Thymus (tissue), 14 donors: ENCODE results near the gene CEND1. TPM values are rescaled to one million over a fixed set of nuclear protein-coding genes. Genes with fewer than 3 reads are reported as not detected.

Experiments
- DNase-seq, 9 donors: peaks; one replicate each; pipeline ENCODE4 v3.0.0-alpha.2; 2013; ENCODE audit warnings: low spot score in 9 of 9, low read depth in 6 of 9, missing footprints in 1 of 9
- H3K27ac ChIP-seq, 2 donors: one replicate each; pipeline ENCODE4 v1.5.1; 2013; ENCODE audit warnings: control low read depth in 1 of 2, low read depth in 1 of 2, low read length in 1 of 2, mild to moderate bottlenecking in 1 of 2, moderate library complexity in 1 of 2
- H3K27me3 ChIP-seq, 2 donors: one replicate each; pipeline ENCODE4 v1.5.1; 2013; ENCODE audit warnings: low read length in 1 of 2; ENCODE audit not compliant: control insufficient read depth in 2 of 2, insufficient read depth in 1 of 2
- H3K36me3 ChIP-seq, 2 donors: one replicate each; pipeline ENCODE4 v1.5.1; 2013; ENCODE audit warnings: low read length in 1 of 2, mild to moderate bottlenecking in 1 of 2, moderate library complexity in 1 of 2; ENCODE audit not compliant: control insufficient read depth in 2 of 2, insufficient read depth in 2 of 2
- H3K4me1 ChIP-seq, 2 donors: one replicate each; pipeline ENCODE4 v1.5.1; 2013; ENCODE audit warnings: low read length in 2 of 2; ENCODE audit not compliant: control insufficient read depth in 2 of 2, insufficient read depth in 2 of 2
- H3K4me3 ChIP-seq, 2 donors: one replicate each; pipeline ENCODE4 v1.5.1; 2013; ENCODE audit warnings: low read length in 2 of 2, control low read depth in 1 of 2, mild to moderate bottlenecking in 1 of 2
- H3K9me3 ChIP-seq, 2 donors: one replicate each; pipeline ENCODE4 v1.5.1; 2013; ENCODE audit warnings: low read length in 1 of 2, mild to moderate bottlenecking in 1 of 2; ENCODE audit not compliant: control insufficient read depth in 2 of 2, insufficient read depth in 1 of 2
- WGBS: extraction: QIAGEN DNeasy Blood & Tissue Kit; methylation state at CpG from one replicate; pipeline ENCODE4 v1.1.7; 2013; 5-methylcytosine and 5-hydroxymethylcytosine counted together
- long read RNA-seq, 10 donors: transcript quantifications; one replicate each; lab custom pipeline, GENCODE V29; 2026
- polyA plus RNA-seq: library from polyadenylated mRNA; stranded (reverse); fragments of 200-250 nt; gene quantifications from one replicate; pipeline ENCODE4 v1.2.3, GENCODE V29; 2013
- total RNA-seq: library from RNA; stranded (reverse); fragments of 120-200 nt; gene quantifications from one replicate; pipeline ENCODE4 v1.2.4, GENCODE V29; 2013
- donor health status: healthy.

CEND1 gene
- total RNA-seq (0.19 TPM), polyA plus RNA-seq (0.25 TPM)
- long read RNA-seq, donor 1 = 0 reads
- long read RNA-seq, donor 2 = 0 reads
- long read RNA-seq, donor 3 = 0 reads
- long read RNA-seq, donor 4 = 0 reads
- long read RNA-seq, donor 5, partial matches to known transcripts = 0 of 1 reads
- long read RNA-seq, donor 5, other reads (novel, unspliced or antisense) = 0 of 1 reads
- long read RNA-seq, donor 6 = 0 reads
- long read RNA-seq, donor 7 = 0 reads
- long read RNA-seq, donor 8 = 0 reads
- long read RNA-seq, donor 9 = 0 reads
- long read RNA-seq, donor 10 = 0 reads

GRCh38 chr11:789943-790342, at the start of gene CEND1:
Gene CEND1, minus strand, starts transcription at chr11:790090. Its CDS starts 1,514 bp downstream, at chr11:788576.
- 13% methylated on average over 44 of the region's 44 CpGs for WGBS
- Histone ChIP-seq H3K4me1 (peaks cover under 1 to 4% of the 10 kb centered on the region in 2 donors), H3K4me3 (no peak within 1 kb of the TSS), H3K36me3 (peaks cover 15 to 33% of the 10 kb centered on the region in 2 donors), H3K27me3 (peaks cover 10 to 37% of the 10 kb centered on the region in 2 donors), H3K9me3 (no peaks in the 10 kb centered on the region), H3K27ac (no peak within 1 kb of the TSS)
- DNase-seq = peak in 1 of 9 donors; percentile 33

- Histone ChIP-seq H3K4me3 (no peak overlapping the region), H3K27me3 (peaks cover 16 to 34% of the 10 kb centered on the region in 2 donors), H3K36me3 (peaks cover 21 to 31% of the 10 kb centered on the region in 2 donors), H3K4me1 (peaks cover 11 to 29% of the 10 kb centered on the region in 2 donors), H3K27ac (no peak overlapping the region), H3K9me3 (no peaks in the 10 kb centered on the region)
- WGBS = 97% methylated on average over 5 of the region's 5 CpGs
- DNase-seq = no peak
Measured at GRCh38 chr11:839280-839623, 49.4 kb upstream of the CEND1 start.

GRCh38 chr11:838441-839279, 48.8 kb upstream of the CEND1 start:
- H3K9me3 ChIP-seq = no peaks in the 10 kb centered on the region
- whole genome bisulfite sequencing = 82% methylated on average over 17 of the region's 17 CpGs
- H3K4me3 ChIP-seq = no peak overlapping the region
- peaks cover 17 to 34% of the 10 kb centered on the region in 2 donors for H3K27me3 ChIP-seq
- H3K4me1 ChIP-seq = peaks cover 11 to 23% of the 10 kb centered on the region in 2 donors
- H3K27ac ChIP-seq = no peak overlapping the region
- peaks cover 21 to 31% of the 10 kb centered on the region in 2 donors for H3K36me3 ChIP-seq
- no peak for DNase-seq

- peaks cover 21 to 31% of the 10 kb centered on the region in 2 donors for H3K36me3 ChIP-seq
- no peak overlapping the region for H3K27ac ChIP-seq
- H3K9me3 ChIP-seq = no peaks in the 10 kb centered on the region
- H3K4me1 ChIP-seq = peaks cover 12 to 21% of the 10 kb centered on the region in 2 donors
- no peak overlapping the region for H3K4me3 ChIP-seq
- DNase-seq = no peak
- WGBS = 86% methylated on average over 8 of the region's 8 CpGs
- H3K27me3 ChIP-seq = peaks cover 17 to 34% of the 10 kb centered on the region in 2 donors
Measured at GRCh38 chr11:837990-838307, 48.1 kb upstream of the CEND1 start.

- Histone ChIP-seq H3K4me1 (peaks cover 13 to 23% of the 10 kb centered on the region in 2 donors), H3K36me3 (peaks cover 21 to 31% of the 10 kb centered on the region in 2 donors), H3K27ac (no peak overlapping the region), H3K4me3 (no peak overlapping the region), H3K27me3 (peaks cover 22 to 35% of the 10 kb centered on the region in 2 donors), H3K9me3 (peaks cover 0 to under 1% of the 10 kb centered on the region in 2 donors)
- DNase-seq = no peak
- WGBS = 98% methylated on average over 22 of the region's 22 CpGs
Measured at GRCh38 chr11:837189-837989, 47.5 kb upstream of the CEND1 start.

GRCh38 chr11:836700-837099, 46.8 kb upstream of the CEND1 start:
- peaks cover 13 to 28% of the 10 kb centered on the region in 2 donors for H3K4me1 ChIP-seq
- no peak for DNase-seq
- H3K9me3 ChIP-seq = peaks cover 0 to 7% of the 10 kb centered on the region in 2 donors
- H3K36me3 ChIP-seq = peaks cover 21 to 31% of the 10 kb centered on the region in 2 donors
- no peak overlapping the region for H3K27ac ChIP-seq
- H3K27me3 ChIP-seq = peaks cover 29 to 42% of the 10 kb centered on the region in 2 donors
- WGBS = 97% methylated on average over 9 of the region's 9 CpGs
- no peak overlapping the region for H3K4me3 ChIP-seq

GRCh38 chr11:836274-836673, 46.4 kb upstream of the CEND1 start:
- WGBS = 97% methylated on average over 14 of the region's 14 CpGs
- Histone ChIP-seq H3K27ac (no peak overlapping the region), H3K36me3 (peaks cover 21 to 31% of the 10 kb centered on the region in 2 donors), H3K27me3 (peaks cover 33 to 46% of the 10 kb centered on the region in 2 donors), H3K4me3 (no peak overlapping the region), H3K4me1 (peaks cover 12 to 28% of the 10 kb centered on the region in 2 donors), H3K9me3 (peaks cover 1 to 11% of the 10 kb centered on the region in 2 donors)
- no peak for DNase-seq

- WGBS = 45% methylated on average over 31 of the region's 31 CpGs
- no peak overlapping the region for H3K27ac ChIP-seq
- no peak overlapping the region for H3K4me3 ChIP-seq
- peaks cover 15 to 24% of the 10 kb centered on the region in 2 donors for H3K36me3 ChIP-seq
- peaks cover 50 to 62% of the 10 kb centered on the region in 2 donors for H3K27me3 ChIP-seq
- DNase-seq = no peak
- H3K9me3 ChIP-seq = peaks cover 6 to 25% of the 10 kb centered on the region in 2 donors
- peaks cover 12 to 36% of the 10 kb centered on the region in 2 donors for H3K4me1 ChIP-seq
Measured at GRCh38 chr11:834371-835316, 44.8 kb upstream of the CEND1 start.
